Measurements from ENCODE around the gene PRSS53. TPM values are rescaled to one million over a fixed set of nuclear protein-coding genes. Genes with fewer than 3 reads are reported as not detected.

The PRSS53 gene
- total RNA-seq, 1 donor from 2014 or later = 2.8 TPM

DNA sequence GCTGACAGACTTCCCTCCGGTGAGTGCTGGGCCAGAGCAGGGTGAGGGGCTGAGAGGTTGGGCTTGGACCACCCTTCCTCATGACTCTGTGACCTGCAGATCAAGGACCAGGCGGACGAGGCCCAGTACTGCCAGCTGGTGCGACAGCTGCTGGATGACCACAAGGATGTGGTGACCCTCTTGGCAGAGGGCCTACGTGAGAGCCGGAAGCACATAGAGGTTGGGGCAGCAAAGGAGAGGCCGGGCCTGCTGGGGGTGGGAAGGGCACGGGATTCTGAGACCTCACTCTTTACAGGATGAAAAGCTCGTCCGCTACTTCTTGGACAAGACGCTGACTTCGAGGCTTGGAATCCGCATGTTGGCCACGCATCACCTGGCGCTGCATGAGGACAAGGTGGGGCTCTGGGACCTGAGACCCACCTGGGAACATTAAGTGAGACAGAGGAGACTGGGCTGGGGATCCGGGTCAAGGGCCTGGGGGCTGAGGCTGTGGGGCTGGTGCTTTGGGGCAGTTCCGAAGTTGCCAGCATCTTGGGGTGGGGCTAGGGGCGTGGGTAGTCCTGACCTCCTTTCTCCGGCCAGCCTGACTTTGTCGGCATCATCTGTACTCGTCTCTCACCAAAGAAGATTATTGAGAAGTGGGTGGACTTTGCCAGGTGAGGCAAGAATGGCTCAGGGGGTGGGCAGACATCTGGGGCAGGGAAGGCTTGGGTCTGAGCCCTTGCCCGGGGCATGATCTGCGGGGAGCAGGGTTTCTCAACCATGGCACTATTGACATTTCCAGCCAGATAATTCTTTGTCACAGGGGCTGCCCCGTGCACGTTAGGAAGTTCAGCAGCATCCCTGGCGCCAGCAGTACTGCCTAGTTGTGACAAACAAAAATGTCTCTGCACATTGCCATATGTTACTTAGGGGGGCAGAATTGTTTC is 21.6 kb upstream of the PRSS53 start:
- TF ChIP-seq, protein P1, sequence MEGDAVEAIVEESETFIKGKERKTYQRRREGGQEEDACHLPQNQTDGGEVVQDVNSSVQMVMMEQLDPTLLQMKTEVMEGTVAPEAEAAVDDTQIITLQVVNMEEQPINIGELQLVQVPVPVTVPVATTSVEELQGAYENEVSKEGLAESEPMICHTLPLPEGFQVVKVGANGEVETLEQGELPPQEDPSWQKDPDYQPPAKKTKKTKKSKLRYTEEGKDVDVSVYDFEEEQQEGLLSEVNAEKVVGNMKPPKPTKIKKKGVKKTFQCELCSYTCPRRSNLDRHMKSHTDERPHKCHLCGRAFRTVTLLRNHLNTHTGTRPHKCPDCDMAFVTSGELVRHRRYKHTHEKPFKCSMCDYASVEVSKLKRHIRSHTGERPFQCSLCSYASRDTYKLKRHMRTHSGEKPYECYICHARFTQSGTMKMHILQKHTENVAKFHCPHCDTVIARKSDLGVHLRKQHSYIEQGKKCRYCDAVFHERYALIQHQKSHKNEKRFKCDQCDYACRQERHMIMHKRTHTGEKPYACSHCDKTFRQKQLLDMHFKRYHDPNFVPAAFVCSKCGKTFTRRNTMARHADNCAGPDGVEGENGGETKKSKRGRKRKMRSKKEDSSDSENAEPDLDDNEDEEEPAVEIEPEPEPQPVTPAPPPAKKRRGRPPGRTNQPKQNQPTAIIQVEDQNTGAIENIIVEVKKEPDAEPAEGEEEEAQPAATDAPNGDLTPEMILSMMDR (IDR thresholded peaks at IDR 0.05) = no peak
- Mint-ChIP-seq H3K4me1 (ENCODE audit: unreplicated experiment) (peaks cover 20% of the 10 kb centered on the region), H3K36me3 (ENCODE audit: unreplicated experiment) (peaks cover 9% of the 10 kb centered on the region), H3K9me3 (ENCODE audit: unreplicated experiment) (no peaks in the 10 kb centered on the region), H3K27ac (ENCODE audit: unreplicated experiment) (no peak overlapping the region), H3K27me3 (ENCODE audit: unreplicated experiment) (no peaks in the 10 kb centered on the region), H3K4me3 (ENCODE audit: unreplicated experiment) (peak overlapping the region; percentile 77)
- no peak for DNase-seq (ENCODE audit: extremely low spot score, unreplicated experiment)

- TF ChIP-seq, protein P1 (IDR thresholded peaks at IDR 0.05) = no peak
- DNase-seq (ENCODE audit: extremely low spot score, unreplicated experiment) = no peak
- Mint-ChIP-seq H3K4me3 (ENCODE audit: unreplicated experiment) (peak overlapping the region; percentile 77), H3K27me3 (ENCODE audit: unreplicated experiment) (no peaks in the 10 kb centered on the region), H3K36me3 (ENCODE audit: unreplicated experiment) (peaks cover 9% of the 10 kb centered on the region), H3K27ac (ENCODE audit: unreplicated experiment) (no peak overlapping the region), H3K9me3 (ENCODE audit: unreplicated experiment) (no peaks in the 10 kb centered on the region), H3K4me1 (ENCODE audit: unreplicated experiment) (peaks cover 20% of the 10 kb centered on the region)
These were observed 20.9 kb upstream of the PRSS53 start for GRCh38 chr16:31109622-31110021.

GRCh38 chr16:31108794-31109558 is 20.2 kb upstream of the PRSS53 start:
- peaks cover 9% of the 10 kb centered on the region for H3K36me3 Mint-ChIP-seq (ENCODE audit: unreplicated experiment)

DNA sequence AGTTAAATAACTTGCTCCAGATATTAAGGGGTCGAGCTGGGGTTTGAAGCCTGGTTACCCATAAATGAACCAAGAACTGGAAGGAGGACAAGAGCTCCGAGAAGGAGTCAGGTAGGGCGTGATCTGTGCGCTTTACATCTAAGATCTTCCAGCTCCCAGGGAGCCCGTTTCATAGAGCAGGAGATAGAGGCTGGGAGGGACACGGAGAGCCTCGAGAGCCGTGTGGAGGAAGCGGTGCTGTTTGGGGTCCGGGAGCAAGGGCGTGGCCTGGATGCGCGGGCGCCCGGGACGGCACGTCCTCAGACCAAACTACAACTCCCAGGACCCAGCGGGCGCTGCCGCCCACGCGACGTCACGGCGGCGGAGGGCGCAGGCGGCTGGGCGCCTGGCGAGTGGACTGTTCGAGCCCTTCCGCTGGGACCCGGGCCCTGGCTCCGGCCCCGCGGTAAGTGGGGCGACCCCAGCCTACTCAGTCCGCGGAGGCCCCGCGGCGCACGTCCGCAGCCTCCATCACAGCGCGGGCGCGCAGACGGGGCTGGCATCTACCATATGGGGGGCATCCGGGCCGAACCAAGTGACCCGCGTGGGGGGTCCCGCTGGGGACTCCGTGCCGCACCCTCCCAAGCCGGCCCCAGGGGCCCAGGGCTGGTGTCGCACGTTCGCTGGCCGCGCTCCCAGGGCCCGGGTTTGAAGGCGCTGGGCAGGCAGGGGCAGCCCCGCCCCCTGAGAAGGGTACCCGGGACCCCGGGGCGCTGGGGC is 19.5 kb upstream of the PRSS53 start, which contains the start of gene BCKDK:
BCKDK (plus strand) TSS at position 352 of the 759 bp plus-strand sequence. CDS start 838 bp downstream, outside the sequence.
- Mint-ChIP-seq H3K9me3 (ENCODE audit: unreplicated experiment) (no peaks in the 10 kb centered on the region), H3K27ac (ENCODE audit: unreplicated experiment) (peak within 1 kb of the TSS; percentile 74), H3K4me3 (ENCODE audit: unreplicated experiment) (peak within 1 kb of the TSS; percentile 73)

More at GRCh38 chr16:31108794-31109558, 20.2 kb upstream of the PRSS53 start:
- Mint-ChIP-seq H3K27me3 (ENCODE audit: unreplicated experiment) (no peaks in the 10 kb centered on the region), H3K27ac (ENCODE audit: unreplicated experiment) (no peak overlapping the region), H3K4me3 (ENCODE audit: unreplicated experiment) (peak overlapping the region; percentile 77), H3K4me1 (ENCODE audit: unreplicated experiment) (peaks cover 20% of the 10 kb centered on the region), H3K9me3 (ENCODE audit: unreplicated experiment) (no peaks in the 10 kb centered on the region)
- DNase-seq (ENCODE audit: extremely low spot score, unreplicated experiment) = no peak
- TF ChIP-seq, protein P1 (IDR thresholded peaks at IDR 0.05) = no peak

More for the DNA sequence above, 19.5 kb upstream of the PRSS53 start, which contains the start of gene BCKDK:
- DNase-seq (ENCODE audit: extremely low spot score, unreplicated experiment) = peak; percentile 90
- H3K4me1 Mint-ChIP-seq (ENCODE audit: unreplicated experiment) = peaks cover 20% of the 10 kb centered on the region
- no peaks in the 10 kb centered on the region for H3K27me3 Mint-ChIP-seq (ENCODE audit: unreplicated experiment)
- H3K36me3 Mint-ChIP-seq (ENCODE audit: unreplicated experiment) = peaks cover 9% of the 10 kb centered on the region
- TF ChIP-seq, protein P1 (IDR thresholded peaks at IDR 0.05) = no peak
